ENCODE data around the gene CAMTA2.
"Not testable (repeated sequence)": the region's sequence is repeated elsewhere in the genome, so short reads cannot be mapped to it uniquely, and the experiment has no call there.

Gene CAMTA2

GRCh38 chr17:4926577-4927335, 60.7 kb downstream of the CAMTA2 start:
- not testable (repeated sequence) for DNase-seq

DNA sequence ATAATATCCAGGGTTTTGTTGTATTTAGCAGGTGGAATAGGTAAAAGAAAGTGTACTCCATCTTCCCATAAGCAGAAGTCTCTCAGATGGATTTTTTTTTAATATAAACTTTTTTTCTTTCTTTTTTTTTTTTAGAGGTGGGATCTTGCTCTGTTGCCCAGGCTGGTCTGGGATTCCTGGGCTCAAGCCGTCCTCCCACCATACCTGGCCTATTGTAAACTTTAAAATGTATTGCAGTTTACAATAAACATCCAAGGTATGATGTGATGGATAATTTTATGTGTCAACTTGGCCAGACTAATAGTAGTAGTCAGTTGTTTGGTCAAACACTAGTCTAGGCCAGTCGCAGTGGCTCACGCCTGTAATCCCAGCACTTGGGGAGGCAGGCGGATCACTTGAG, 66.2 kb downstream of the CAMTA2 start:
- DNase-seq: no peak

DNA sequence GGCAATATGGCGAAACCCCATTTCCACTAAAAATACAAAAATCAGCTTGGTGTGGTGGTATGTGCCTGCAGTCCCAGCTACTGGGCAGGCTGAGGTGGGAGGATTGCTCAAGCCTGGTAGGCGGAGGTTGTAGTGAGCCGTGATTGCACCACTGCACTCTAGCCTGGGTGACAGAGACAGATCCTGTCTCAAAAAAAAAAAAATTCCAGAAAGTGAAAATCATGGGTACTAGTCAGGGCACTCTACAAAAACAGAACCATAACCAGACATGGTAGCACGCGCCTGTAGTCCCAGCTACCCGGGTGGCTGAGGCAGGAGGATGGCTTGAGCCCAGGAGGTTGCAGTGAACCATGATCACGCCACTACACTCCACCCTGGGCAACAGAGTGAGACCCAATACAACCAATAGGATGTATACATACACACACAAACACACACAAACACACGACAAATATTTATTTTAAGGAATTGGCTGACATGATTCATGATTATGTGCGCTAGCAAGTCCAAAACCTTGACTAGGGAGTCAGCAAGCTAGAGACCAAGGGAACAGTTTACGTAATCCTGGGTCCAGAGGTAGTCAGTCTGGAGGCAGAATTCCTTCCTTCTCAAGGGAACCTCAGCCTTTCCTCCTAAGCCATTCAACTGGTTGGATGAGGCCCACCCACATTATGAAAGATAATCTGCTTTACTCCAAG, 67.0 kb downstream of the CAMTA2 start:
- DNase-seq: no peak

DNA sequence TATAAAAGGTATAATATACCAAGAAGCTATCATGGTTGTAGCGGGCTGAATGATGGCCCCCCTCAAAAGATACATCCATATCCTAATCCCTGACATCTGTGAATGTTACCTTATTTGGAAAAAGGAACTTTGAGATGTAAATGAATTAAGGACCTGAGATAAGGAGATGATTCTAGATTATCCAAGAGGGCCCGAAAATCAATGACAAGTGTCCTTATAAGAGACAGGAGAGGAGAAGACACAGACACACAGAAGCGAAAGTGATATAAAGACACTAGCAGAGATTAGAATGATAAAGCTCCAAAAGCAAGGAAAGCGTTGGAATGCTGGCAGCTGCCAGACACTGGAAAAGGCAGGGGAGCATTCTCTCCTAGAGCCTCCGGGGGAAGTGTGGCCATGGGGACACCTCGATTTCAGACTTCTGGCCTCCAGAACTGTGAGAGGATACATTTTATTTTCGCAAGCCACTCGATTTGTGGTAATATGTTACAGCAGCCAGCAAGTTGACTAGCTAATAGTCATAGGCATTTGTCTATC, 67.9 kb downstream of the CAMTA2 start:
- DNase-seq: no peak

All from effector CD8-positive, alpha-beta T cell (primary cell).